HCT116 (cell line): ENCODE measurements around the gene FBH1. TPM values are rescaled to one million over a fixed set of nuclear protein-coding genes. Genes with fewer than 3 reads are reported as not detected.

Source experiments
- ATAC-seq: fragments of 200-7000 bp; cut with Tn5 transposase; 2 replicates; pipeline ENCODE4 v1.9.1; 2020; ENCODE audit warnings: mild to moderate bottlenecking, moderate library complexity
- BruUV-seq: library from RNA; stranded (reverse); fragments of 400-500 nt; replicated peaks from 2 replicates; lab custom pipeline; 2021; lab: Mats Ljungman, UMichigan
- CTCF ChIA-PET: fragments of 300-600 bp; sonication (Branson Sonifier 250); formaldehyde crosslinking; loops from one replicate; lab custom pipeline; 2021; ENCODE audit warnings: antibody characterized with exemption; lab: Charles Lee
- POLR2A ChIA-PET: fragments of 300-600, 350-600 bp; sonication (Branson Sonifier 250); formaldehyde crosslinking; loops from one replicate; lab custom pipeline; 2021; ENCODE audit warnings: antibody characterized with exemption; lab: Charles Lee
- RAD21 ChIA-PET, 2 experiments: fragments of 300-600 bp; sonication (Branson Sonifier 250); formaldehyde crosslinking; loops; one replicate each; lab custom pipeline; 2023; ENCODE audit warnings: low total read pairs in 2 of 2; ENCODE audit not compliant: uncharacterized antibody in 2 of 2, unreplicated experiment in 2 of 2, low non-redundant PET in 1 of 2; lab: Charles Lee
- DNase-seq: peaks from one replicate; pipeline ENCODE4 v3.0.0-alpha.2; 2010; ENCODE audit warnings: low read depth, low spot score
- H2AFZ ChIP-seq: fragments of 200-600 bp; shearing (Covaris generic), sonication (generic); 2 replicates; pipeline ENCODE4 v1.6.1; 2017; ENCODE audit warnings: low read depth, mixed run types, mixed read lengths, antibody characterized with exemption, low read length; ENCODE audit not compliant: poor library complexity, severe bottlenecking
- H3K27ac ChIP-seq: 2 replicates; pipeline ENCODE4 v1.5.1; 2012; ENCODE audit warnings: low read depth, low read length
- H3K27me3 ChIP-seq: fragments of 200-600 bp; sonication (generic); 2 replicates; pipeline ENCODE4 v1.6.1; 2016; ENCODE audit warnings: mixed run types, low read length, mixed read lengths; ENCODE audit not compliant: insufficient read depth
- H3K36me3 ChIP-seq, 2 experiments: fragments of 200-500 bp in 1 of 2; fragments of 200-600 bp in 1 of 2; sonication (Bioruptor generic) in 1 of 2; sonication (generic) in 1 of 2; 2 replicates each; pipeline versions ENCODE4 v1.5.1 to v1.6.1; 2014 to 2016; ENCODE audit warnings: low read length in 2 of 2, inconsistent platforms in 1 of 2, mixed read lengths in 1 of 2, mixed run types in 1 of 2; ENCODE audit not compliant: insufficient read depth in 2 of 2, control insufficient read depth in 1 of 2
- H3K4me1 ChIP-seq, 2 experiments: fragments of 200-600 bp in 1 of 2; sonication (generic) in 1 of 2; 2 replicates each; pipeline versions ENCODE4 v1.5.1 to v1.6.1; 2012 to 2017; ENCODE audit warnings: low read length in 2 of 2, inconsistent platforms in 1 of 2, mild to moderate bottlenecking in 1 of 2, mixed read lengths in 1 of 2, mixed run types in 1 of 2, moderate library complexity in 1 of 2; ENCODE audit not compliant: insufficient read depth in 2 of 2, control insufficient read depth in 1 of 2
- H3K4me2 ChIP-seq: fragments of 200-600 bp; sonication (generic); 2 replicates; pipeline ENCODE4 v1.6.1; 2017; ENCODE audit warnings: mixed run types, low read length, mixed read lengths
- H3K4me3 ChIP-seq, 2 experiments: fragments of 200-600 bp in 1 of 2; sonication (generic) in 1 of 2; replicated peaks in 1 of 2; 2 replicates each; pipeline ENCODE4 v1.5.1; 2011 to 2016; ENCODE audit warnings: low read length in 2 of 2, control low read depth in 1 of 2, low read depth in 1 of 2, mild to moderate bottlenecking in 1 of 2, mixed read lengths in 1 of 2, mixed run types in 1 of 2
- H3K79me2 ChIP-seq: fragments of 200-600 bp; sonication (generic); 2 replicates; pipeline ENCODE4 v1.6.1; 2017; ENCODE audit warnings: mild to moderate bottlenecking, mixed run types, low read length, moderate library complexity, mixed read lengths; ENCODE audit not compliant: insufficient read depth
- H3K9ac ChIP-seq: fragments of 200-600 bp; sonication (generic); 2 replicates; pipeline ENCODE4 v1.6.1; 2016; ENCODE audit warnings: low read length, mixed read lengths
- H3K9me2 ChIP-seq: fragments of 200-600 bp; sonication (generic), shearing (Covaris generic); 2 replicates; pipeline ENCODE4 v1.6.1; 2017; ENCODE audit warnings: mixed run types, mild to moderate bottlenecking, moderate library complexity; ENCODE audit not compliant: insufficient read depth
- H3K9me3 ChIP-seq, 2 experiments: fragments of 200-500 bp in 1 of 2; fragments of 200-600 bp in 1 of 2; sonication (Bioruptor generic) in 1 of 2; sonication (generic) in 1 of 2; 2 replicates each; pipeline ENCODE4 v1.6.1; 2014 to 2017; ENCODE audit warnings: low read length in 2 of 2, mixed read lengths in 2 of 2, inconsistent platforms in 1 of 2, low read depth in 1 of 2, mild to moderate bottlenecking in 1 of 2, mixed run types in 1 of 2, moderate library complexity in 1 of 2; ENCODE audit not compliant: control insufficient read depth in 1 of 2, insufficient read depth in 1 of 2
- H4K20me1 ChIP-seq: fragments of 200-600 bp; sonication (generic), shearing (Covaris generic); 2 replicates; pipeline ENCODE4 v1.6.1; 2017; ENCODE audit warnings: mixed run types, mild to moderate bottlenecking, moderate library complexity; ENCODE audit not compliant: insufficient read depth
- EGR1 ChIP-seq: IDR thresholded peaks from 2 replicates; pipeline ENCODE4 v1.6.1; 2012; ENCODE audit warnings: low read depth
- FOSL1 ChIP-seq: IDR thresholded peaks from 2 replicates; pipeline ENCODE4 v1.6.1; 2012; ENCODE audit warnings: low read depth
- POLR2AphosphoS5 ChIP-seq: IDR thresholded peaks from 2 replicates; pipeline ENCODE4 v1.6.1; 2011; ENCODE audit warnings: mild to moderate bottlenecking, low read depth, low read length, moderate library complexity
- YY1 ChIP-seq: IDR thresholded peaks from 2 replicates; pipeline ENCODE4 v1.6.1; 2011; ENCODE audit warnings: low read length, low read depth, moderate library complexity, mild to moderate bottlenecking; ENCODE audit not compliant: insufficient replicate concordance; ENCODE audit errors: extremely low read depth
- ZFX ChIP-seq: fragments of 450-650 bp; IDR thresholded peaks from 2 replicates; pipeline ENCODE4 v1.6.1; 2017
- intact Hi-C: fragments of 100-400 bp; cut with micrococcal nuclease; formaldehyde crosslinking; loops from 2 replicates; pipeline ENCODE4 v1.10.0; 2022
- total RNA-seq: library from RNA; stranded (reverse); gene quantifications from one replicate; pipeline ENCODE4 v1.2.1, GENCODE V29; 2021; ENCODE audit not compliant: unreplicated experiment
- TF ChIP-seq, protein P1 (sequence below), 3 experiments: fragments of 200-600 bp in 1 of 3; sonication (generic) in 1 of 3; IDR thresholded peaks in 2 of 3; conservative IDR thresholded peaks in 1 of 3; 2 replicates each; pipeline ENCODE4 v1.5.1; 2012 to 2017; ENCODE audit warnings: low read depth in 2 of 3, low read length in 2 of 3, antibody characterized with exemption in 1 of 3, borderline replicate concordance in 1 of 3, control low read depth in 1 of 3, mild to moderate bottlenecking in 1 of 3, mixed read lengths in 1 of 3, mixed run types in 1 of 3, moderate library complexity in 1 of 3; ENCODE audit not compliant: insufficient read depth in 1 of 3

The FBH1 gene
- total RNA-seq, 1 experiment from 2014 or later = 70.2 TPM

DNA sequence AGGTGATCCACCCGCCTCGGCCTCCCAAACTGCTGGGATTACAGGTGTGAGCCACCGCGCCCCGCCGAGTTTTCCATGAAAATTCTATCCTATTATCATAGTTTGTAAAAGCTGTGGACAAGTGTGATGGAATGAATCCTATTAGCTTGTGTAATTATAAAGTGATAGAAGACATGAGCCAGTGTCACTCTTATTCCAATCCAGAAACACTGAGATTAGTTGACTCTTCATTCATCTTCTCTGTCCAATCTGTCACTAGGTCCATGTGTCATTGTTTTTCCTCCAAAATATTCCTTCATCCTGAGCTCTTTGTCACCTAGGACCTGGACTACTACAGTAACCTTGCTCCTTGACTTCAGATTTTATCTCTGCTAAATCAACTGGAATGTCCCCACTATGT, 13.5 kb downstream of the FBH1 start:
- Histone ChIP-seq H3K4me3 (no peak overlapping the region), H3K4me2 (no peak overlapping the region), H3K27me3 (no peaks in the 10 kb centered on the region), H3K4me1 (no peaks in the 10 kb centered on the region), H3K36me3 (no peaks in the 10 kb centered on the region; a peak in 1 of 4 replicates), H4K20me1 (no peaks in the 10 kb centered on the region), H3K9me3 (no peaks in the 10 kb centered on the region), H3K79me2 (no peaks in the 10 kb centered on the region; the same call in 1 of the 2 replicates), H2AFZ (no peak overlapping the region), H3K9ac (no peak overlapping the region), H3K27ac (no peak overlapping the region), H3K9me2 (no peaks in the 10 kb centered on the region)
- CTCF ChIA-PET = interaction anchor here (1.0 kb wide), 1 partner anchor 14 kb away, joined by 3 read pairs; the partner anchor contains the start of genes ANKRD16 and FBH1
- POLR2A ChIA-PET = no interaction called here
- no TSS peak for BruUV-seq
- no peak for DNase-seq
- intact Hi-C loops = no loop called here
- ATAC-seq = no peak
- RAD21 ChIA-PET = no interaction called here
- TF ChIP-seq EGR1 = no peak

DNA sequence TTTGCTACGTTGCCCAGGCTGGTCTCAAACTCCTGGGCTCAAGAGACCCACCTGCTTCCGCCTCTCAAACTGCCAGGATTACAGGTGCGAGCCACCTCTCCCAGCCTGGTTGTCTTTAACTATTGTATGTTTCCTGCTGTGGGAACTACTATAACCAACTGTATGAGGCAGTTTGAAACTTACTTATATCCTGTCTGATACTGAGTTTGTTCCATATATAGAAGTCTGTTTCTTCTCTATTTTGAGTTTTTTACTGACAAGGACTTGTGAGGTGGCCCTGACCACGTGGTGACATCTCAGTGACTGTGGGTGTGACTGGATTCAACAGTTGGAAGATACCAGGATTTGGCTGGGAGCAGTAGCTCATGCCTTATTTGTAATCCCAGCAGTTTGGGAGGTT, 14.2 kb downstream of the FBH1 start:
- DNase-seq = no peak
- Histone ChIP-seq H3K36me3 (peaks cover 0 to 5% of the 10 kb centered on the region in 2 experiments; a peak in 3 of 4 replicates), H3K4me1 (no peaks in the 10 kb centered on the region), H3K4me2 (no peak overlapping the region), H2AFZ (no peak overlapping the region), H3K9me2 (no peaks in the 10 kb centered on the region), H3K9me3 (no peaks in the 10 kb centered on the region), H3K79me2 (no peaks in the 10 kb centered on the region; the same call in 1 of the 2 replicates), H3K27me3 (no peaks in the 10 kb centered on the region), H3K27ac (no peak overlapping the region), H4K20me1 (no peaks in the 10 kb centered on the region), H3K9ac (no peak overlapping the region), H3K4me3 (no peak overlapping the region)
- no peak for ATAC-seq
- BruUV-seq = no TSS peak
- RAD21 ChIA-PET = no interaction called here
- POLR2A ChIA-PET = no interaction called here
- no peak for TF ChIP-seq ZFX
- TF ChIP-seq POLR2AphosphoS5 = no peak
- no peak for TF ChIP-seq YY1
- TF ChIP-seq, protein P1, sequence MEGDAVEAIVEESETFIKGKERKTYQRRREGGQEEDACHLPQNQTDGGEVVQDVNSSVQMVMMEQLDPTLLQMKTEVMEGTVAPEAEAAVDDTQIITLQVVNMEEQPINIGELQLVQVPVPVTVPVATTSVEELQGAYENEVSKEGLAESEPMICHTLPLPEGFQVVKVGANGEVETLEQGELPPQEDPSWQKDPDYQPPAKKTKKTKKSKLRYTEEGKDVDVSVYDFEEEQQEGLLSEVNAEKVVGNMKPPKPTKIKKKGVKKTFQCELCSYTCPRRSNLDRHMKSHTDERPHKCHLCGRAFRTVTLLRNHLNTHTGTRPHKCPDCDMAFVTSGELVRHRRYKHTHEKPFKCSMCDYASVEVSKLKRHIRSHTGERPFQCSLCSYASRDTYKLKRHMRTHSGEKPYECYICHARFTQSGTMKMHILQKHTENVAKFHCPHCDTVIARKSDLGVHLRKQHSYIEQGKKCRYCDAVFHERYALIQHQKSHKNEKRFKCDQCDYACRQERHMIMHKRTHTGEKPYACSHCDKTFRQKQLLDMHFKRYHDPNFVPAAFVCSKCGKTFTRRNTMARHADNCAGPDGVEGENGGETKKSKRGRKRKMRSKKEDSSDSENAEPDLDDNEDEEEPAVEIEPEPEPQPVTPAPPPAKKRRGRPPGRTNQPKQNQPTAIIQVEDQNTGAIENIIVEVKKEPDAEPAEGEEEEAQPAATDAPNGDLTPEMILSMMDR (IDR thresholded peaks at IDR 0.05 in 2 of 3, conservative IDR thresholded peaks at IDR 0.05 in 1 of 3; ENCODE audit: borderline replicate concordance in 1 of 3, insufficient read depth in 1 of 3, low read depth in 2 of 3, low read length in 2 of 3) = no peak
- TF ChIP-seq FOSL1 = no peak
- CTCF ChIA-PET = interaction anchor here (1.0 kb wide), 1 partner anchor 14 kb away, joined by 3 read pairs; the partner anchor contains the start of genes ANKRD16 and FBH1
- intact Hi-C loops = no loop called here
